ENCODE data around the gene NT5DC2. TPM values are rescaled to one million over a fixed set of nuclear protein-coding genes. Genes with fewer than 3 reads are reported as not detected.

NT5DC2 gene
- total RNA-seq, 2 experiments from 2014 or later: 118 to 144 TPM

GRCh38 chr3:52495777-52496602, 37.7 kb downstream of the NT5DC2 start:
- Histone ChIP-seq H3K9me2 (ENCODE audit: insufficient read depth, low read length) (no peaks in the 10 kb centered on the region), H3K79me2 (ENCODE audit: insufficient read depth, low read depth, low read length) (no peaks in the 10 kb centered on the region), H3K4me1 (ENCODE audit: insufficient read depth, low read length, poor library complexity, severe bottlenecking) (no peaks in the 10 kb centered on the region), H3K27ac (ENCODE audit: low read depth, low read length, poor library complexity, severe bottlenecking) (no peak overlapping the region), H2AFZ (ENCODE audit: low read length) (no peak overlapping the region), H4K20me1 (ENCODE audit: insufficient read depth, low read length) (no peaks in the 10 kb centered on the region), H3K36me3 (ENCODE audit: insufficient read depth, low read length) (peaks cover 21% of the 10 kb centered on the region; the same call in 1 of the 2 replicates), H3K4me2 (ENCODE audit: low read length) (no peak overlapping the region), H3K9me3 (ENCODE audit: low read length) (no peaks in the 10 kb centered on the region), H3K4me3 (ENCODE audit: low read depth, low read length, poor library complexity, severe bottlenecking) (no peak overlapping the region)
- intact Hi-C loops (cut with micrococcal nuclease; ENCODE audit: unreplicated experiment): no loop called here
- ChIA-PET POLR2A (no interaction called here), CTCF (ENCODE audit: unreplicated experiment) (no interaction called here)
- no TSS peak for BruUV-seq (replicated peaks)
- no peak for DNase-seq (ENCODE audit: low spot score)
- TF ChIP-seq CTCF (conservative IDR thresholded peaks at IDR 0.05; ENCODE audit: low read length): no peak
- no peak for TF ChIP-seq EZH2phosphoT487 (IDR thresholded peaks at IDR 0.05; ENCODE audit: borderline replicate concordance, low read depth, low read length)

- POLR2A ChIA-PET: no interaction called here
- BruUV-seq (replicated peaks): no TSS peak
- intact Hi-C loops (cut with micrococcal nuclease; ENCODE audit: unreplicated experiment): no loop called here
- Histone ChIP-seq H3K4me3 (ENCODE audit: low read depth, low read length, poor library complexity, severe bottlenecking) (no peak within 1 kb of the TSS), H2AFZ (ENCODE audit: low read length) (no peak within 1 kb of the TSS), H3K4me1 (ENCODE audit: insufficient read depth, low read length, poor library complexity, severe bottlenecking) (no peaks in the 10 kb centered on the region), H3K9me3 (ENCODE audit: low read length) (no peaks in the 10 kb centered on the region), H3K79me2 (ENCODE audit: insufficient read depth, low read depth, low read length) (no peaks in the 10 kb centered on the region), H3K4me2 (ENCODE audit: low read length) (no peak within 1 kb of the TSS), H3K27ac (ENCODE audit: low read depth, low read length, poor library complexity, severe bottlenecking) (no peak within 1 kb of the TSS), H3K36me3 (ENCODE audit: insufficient read depth, low read length) (peaks cover 29% of the 10 kb centered on the region; the same call in 1 of the 2 replicates), H4K20me1 (ENCODE audit: insufficient read depth, low read length) (no peaks in the 10 kb centered on the region), H3K9me2 (ENCODE audit: insufficient read depth, low read length) (no peaks in the 10 kb centered on the region)
- TF ChIP-seq EZH2phosphoT487 (IDR thresholded peaks at IDR 0.05; ENCODE audit: borderline replicate concordance, low read depth, low read length) (no peak), CTCF (conservative IDR thresholded peaks at IDR 0.05; ENCODE audit: low read length) (no peak)
- no peak for DNase-seq (ENCODE audit: low spot score)
- CTCF ChIA-PET (ENCODE audit: unreplicated experiment): no interaction called here
Observed at GRCh38 chr3:52494886-52495495, 38.7 kb downstream of the NT5DC2 start, which contains the start of gene STAB1. Gene STAB1, plus strand, starts transcription at chr3:52495338. Its CDS starts 76 bp downstream, at chr3:52495414.

GRCh38 chr3:52494445-52494844, 39.2 kb downstream of the NT5DC2 start:
- ChIA-PET CTCF (ENCODE audit: unreplicated experiment) (no interaction called here), POLR2A (no interaction called here)
- H3K9me3 ChIP-seq (ENCODE audit: low read length): no peaks in the 10 kb centered on the region
- BruUV-seq (replicated peaks): no TSS peak
- no peak overlapping the region for H2AFZ ChIP-seq (ENCODE audit: low read length)
- intact Hi-C loops (cut with micrococcal nuclease; ENCODE audit: unreplicated experiment): no loop called here
- no peaks in the 10 kb centered on the region for H3K4me1 ChIP-seq (ENCODE audit: insufficient read depth, low read length, poor library complexity, severe bottlenecking)
- H3K36me3 ChIP-seq (ENCODE audit: insufficient read depth, low read length): peaks cover 35% of the 10 kb centered on the region; the same call in 1 of the 2 replicates
- DNase-seq (ENCODE audit: low spot score): no peak
- H4K20me1 ChIP-seq (ENCODE audit: insufficient read depth, low read length): no peaks in the 10 kb centered on the region
- H3K27ac ChIP-seq (ENCODE audit: low read depth, low read length, poor library complexity, severe bottlenecking): no peak overlapping the region
- H3K79me2 ChIP-seq (ENCODE audit: insufficient read depth, low read depth, low read length): no peaks in the 10 kb centered on the region
- no peaks in the 10 kb centered on the region for H3K9me2 ChIP-seq (ENCODE audit: insufficient read depth, low read length)
- TF ChIP-seq CTCF (conservative IDR thresholded peaks at IDR 0.05; ENCODE audit: low read length) (no peak), EZH2phosphoT487 (IDR thresholded peaks at IDR 0.05; ENCODE audit: borderline replicate concordance, low read depth, low read length) (no peak)
- H3K4me3 ChIP-seq (ENCODE audit: low read depth, low read length, poor library complexity, severe bottlenecking): no peak overlapping the region
- no peak overlapping the region for H3K4me2 ChIP-seq (ENCODE audit: low read length)

All from OCI-LY7 (cell line).